A549 (cell line): Measurements from ENCODE around the gene ACBD6. TPM values are rescaled to one million over a fixed set of nuclear protein-coding genes. Genes with fewer than 3 reads are reported as not detected.

Source experiments
- ATAC-seq, 2 experiments: fragments of 200-7000 bp in 1 of 2; fragments of >200 bp in 1 of 2; cut with Nextera tagmentation in 1 of 2; cut with Tn5 transposase in 1 of 2; 3 replicates each; pipeline versions ENCODE4 v1.8.0 to v1.9.1; 2018 to 2020; ENCODE audit warnings: mild to moderate bottlenecking in 1 of 2, moderate library complexity in 1 of 2
- CTCF ChIA-PET: fragments of 300-600 bp; sonication (Branson Sonifier 250); formaldehyde crosslinking; extraction: SDS; loops from one replicate; lab custom pipeline; 2021; ENCODE audit warnings: antibody characterized with exemption, inconsistent platforms; lab: Yijun Ruan, JAX
- POLR2A ChIA-PET: fragments of 350-600 bp; formaldehyde crosslinking; extraction: SDS; loops from one replicate; lab custom pipeline; 2021; ENCODE audit warnings: antibody characterized with exemption, inconsistent platforms; lab: Yijun Ruan, JAX
- DNase-seq, 2 experiments: peaks; one replicate each; pipeline versions ENCODE4 v3.0.0 to v3.0.0-alpha.2; 2011 to 2016; ENCODE audit warnings: low read depth in 1 of 2, low spot score in 1 of 2
- FAIRE-seq: peaks from 2 replicates; lab custom pipeline; 2011; peaks lifted over from hg19 to GRCh38; lab: Jason Lieb, UNC
- H3K27ac ChIP-seq, 2 experiments: fragments of >200 bp; sonication (Bioruptor Twin); formaldehyde crosslinking; 3 replicates each; pipeline ENCODE4 v1.5.1; 2016 to 2017
- H3K4me1 ChIP-seq: fragments of >200 bp; sonication (Bioruptor Twin); formaldehyde crosslinking; 3 replicates; pipeline ENCODE4 v1.6.1; 2016
- H3K4me2 ChIP-seq: fragments of >200 bp; sonication (Bioruptor Twin); formaldehyde crosslinking; 3 replicates; pipeline ENCODE4 v1.6.1; 2016
- H3K4me3 ChIP-seq: fragments of >200 bp; sonication (Bioruptor Twin); formaldehyde crosslinking; 3 replicates; pipeline ENCODE4 v1.5.1; 2016
- H3K9me3 ChIP-seq: fragments of >200 bp; sonication (Bioruptor Twin); formaldehyde crosslinking; 3 replicates; pipeline ENCODE4 v1.6.1; 2016
- BCL3 ChIP-seq: fragments of >200 bp; sonication (Bioruptor Twin); formaldehyde crosslinking; IDR thresholded peaks from 3 replicates; pipeline ENCODE4 v1.6.1; 2016
- CBX2 ChIP-seq: fragments of 200-600 bp; sonication (generic); IDR thresholded peaks from 2 replicates; pipeline ENCODE4 v1.6.1; 2016; ENCODE audit warnings: low read depth, mild to moderate bottlenecking, borderline replicate concordance
- CBX8 ChIP-seq: fragments of 200-600 bp; sonication (generic); IDR thresholded peaks from 2 replicates; pipeline ENCODE4 v1.6.1; 2016
- CEBPB ChIP-seq, 2 experiments: fragments of >200 bp in 1 of 2; sonication (Bioruptor Twin) in 1 of 2; formaldehyde crosslinking in 1 of 2; IDR thresholded peaks; 2 replicates each; pipeline ENCODE4 v1.6.1; 2012 to 2016
- CHD2 ChIP-seq: fragments of 150-350 bp; IDR thresholded peaks from 2 replicates; pipeline ENCODE4 v1.6.1; 2014; ENCODE audit warnings: low read length; ENCODE audit not compliant: partially characterized antibody
- E2F6 ChIP-seq: IDR thresholded peaks from 2 replicates; pipeline ENCODE4 v1.6.1; 2012; ENCODE audit warnings: low read depth, borderline replicate concordance
- EHMT2 ChIP-seq: fragments of 200-600 bp; sonication (generic); IDR thresholded peaks from 2 replicates; pipeline ENCODE4 v1.6.1; 2016; ENCODE audit warnings: antibody characterized with exemption, low read depth, mild to moderate bottlenecking, moderate library complexity
- ELK1 ChIP-seq: fragments of 150-350 bp; IDR thresholded peaks from 2 replicates; pipeline ENCODE4 v1.6.1; 2014; ENCODE audit warnings: low read depth, mild to moderate bottlenecking, low read length
- EP300 ChIP-seq, 2 experiments: fragments of >200 bp; sonication (Bioruptor Twin); formaldehyde crosslinking; IDR thresholded peaks; 2 replicates in 1 of 2; 3 replicates in 1 of 2; pipeline ENCODE4 v1.6.1; 2016 to 2017
- ESRRA ChIP-seq: fragments of 150-350 bp; IDR thresholded peaks from 2 replicates; pipeline ENCODE4 v1.6.1; 2014; ENCODE audit warnings: mild to moderate bottlenecking, low read length, borderline replicate concordance
- FOSB ChIP-seq: fragments of 250-450 bp; sonication (Bioruptor Pico); IDR thresholded peaks from 2 replicates; pipeline ENCODE4 v1.5.0; 2020; ENCODE audit warnings: mild to moderate bottlenecking, moderate library complexity
- FOXS1 ChIP-seq: fragments of 250-450 bp; sonication (Bioruptor Pico); IDR thresholded peaks from 2 replicates; pipeline ENCODE4 v1.5.0; 2020; ENCODE audit warnings: mild to moderate bottlenecking, moderate library complexity
- HDAC2 ChIP-seq: fragments of 200-600 bp; sonication (generic); IDR thresholded peaks from 2 replicates; pipeline ENCODE4 v1.6.1; 2016
- HES2 ChIP-seq: fragments of >200 bp; sonication (Bioruptor Twin); formaldehyde crosslinking; IDR thresholded peaks from 2 replicates; pipeline ENCODE4 v1.6.1; 2016
- KDM5A ChIP-seq: fragments of 200-600 bp; sonication (generic); IDR thresholded peaks from 2 replicates; pipeline ENCODE4 v1.6.1; 2016; ENCODE audit warnings: antibody characterized with exemption, mild to moderate bottlenecking
- NPAS2 ChIP-seq: fragments of 250-450 bp; sonication (Bioruptor Pico); IDR thresholded peaks from 2 replicates; pipeline ENCODE4 v1.8.0; 2022; ENCODE audit warnings: mild to moderate bottlenecking, moderate library complexity, borderline replicate concordance
- NR3C1 ChIP-seq: fragments of >200 bp; sonication (Bioruptor Twin); formaldehyde crosslinking; IDR thresholded peaks from 3 replicates; pipeline ENCODE4 v1.6.1; 2017
- PBX3 ChIP-seq: IDR thresholded peaks from 2 replicates; pipeline ENCODE4 v1.6.1; 2012
- PHF8 ChIP-seq: fragments of 200-600 bp; sonication (generic); IDR thresholded peaks from 2 replicates; pipeline ENCODE4 v1.6.1; 2016; ENCODE audit warnings: low read depth, mild to moderate bottlenecking, antibody characterized with exemption, moderate library complexity, borderline replicate concordance
- POLR2A ChIP-seq: IDR thresholded peaks from 2 replicates; pipeline ENCODE4 v1.6.1; 2012; ENCODE audit warnings: mild to moderate bottlenecking, low read length
- POLR2AphosphoS2 ChIP-seq: conservative IDR thresholded peaks from 2 replicates; pipeline ENCODE4 v1.6.1; 2012; ENCODE audit warnings: low read length, improper control_type of control experiment, inconsistent platforms
- TP53 ChIP-seq: fragments of 250-450 bp; sonication (Bioruptor Pico); IDR thresholded peaks from 2 replicates; pipeline ENCODE4 v1.5.0; 2021; ENCODE audit warnings: mild to moderate bottlenecking, moderate library complexity
- USF2 ChIP-seq: fragments of 450-650 bp; IDR thresholded peaks from 2 replicates; pipeline ENCODE4 v1.6.1; 2014; ENCODE audit warnings: antibody characterized with exemption
- ZC3H11A ChIP-seq: fragments of 450-650 bp; IDR thresholded peaks from 2 replicates; pipeline ENCODE4 v1.6.1; 2014; ENCODE audit warnings: antibody characterized with exemption, mild to moderate bottlenecking
- ZNF302 ChIP-seq: fragments of 250-450 bp; sonication (Bioruptor Pico); IDR thresholded peaks from 2 replicates; pipeline ENCODE4 v1.9.0; 2021; ENCODE audit warnings: inconsistent platforms, mild to moderate bottlenecking, moderate library complexity
- WGBS: methylation state at CpG from one replicate; pipeline ENCODE4 v1.1.6; 2017; ENCODE audit errors: missing lambda C conversion rate; 5-methylcytosine and 5-hydroxymethylcytosine counted together
- polyA plus RNA-seq, 4 experiments: library from polyadenylated mRNA; depleted of rRNA in 3 of 4; stranded (reverse); fragments of >200 nt; fragmentation: RNase III in 1 of 4; extraction: RNeasy Plus Mini Kit Qiagen cat#74134 plus additional on column Dnase treatment in 1 of 4; gene quantifications; 2 replicates in 3 of 4; 3 replicates in 1 of 4; pipeline ENCODE4 v1.2.3, GENCODE V29; 2011 to 2017

ACBD6 gene
- polyA plus RNA-seq, 2 of the 4 experiments (the other 2 are of a cell fraction), result 61.4 to 91.3 TPM

GRCh38 chr1:180255536-180256340, 246.6 kb downstream of the ACBD6 start:
- ChIA-PET POLR2A (no interaction called here), CTCF (interaction anchor here (11.1 kb wide), 1 partner anchor 224 kb away, joined by 102 read pairs; no protein-coding TSS in a partner anchor)
- H3K4me1 ChIP-seq, result no peaks in the 10 kb centered on the region
- TF ChIP-seq E2F6 (no peak), ZNF302 (CRISPR knock-in tag) (no peak), ZC3H11A (no peak), CBX2 (no peak), KDM5A (no peak), USF2 (no peak), HDAC2 (no peak), FOSB (CRISPR knock-in tag) (no peak), TP53 (no peak), HES2 (no peak), EHMT2 (no peak), POLR2AphosphoS2 (no peak), BCL3 (no peak), ESRRA (no peak), NPAS2 (no peak), EP300 (IDR thresholded peaks at IDR 0.05) (no peak), PBX3 (no peak), CBX8 (no peak)
- TF ChIP-seq, all 56 proteins: peak for 0
- DNase-seq (no peak), ATAC-seq (no peak), FAIRE-seq (no peak)
- WGBS, result 80% methylated on average over 18 of the region's 18 CpGs
- no peaks in the 10 kb centered on the region for H3K9me3 ChIP-seq
- H3K27ac ChIP-seq, result no peak overlapping the region
- no peak overlapping the region for H3K4me2 ChIP-seq
- no peak overlapping the region for H3K4me3 ChIP-seq

- no peak for ATAC-seq
- WGBS, result 93% methylated on average over 11 of the region's 11 CpGs
- H3K9me3 ChIP-seq, result no peaks in the 10 kb centered on the region
- CTCF ChIA-PET, result interaction anchor here (1.4 to 11.1 kb wide), 4 partner anchors 22 to 225 kb away, joined by 3 to 102 read pairs (median 20); partner anchors contain the start of gene LHX4
- TF ChIP-seq EHMT2 (no peak), NR3C1 (no peak), ELK1 (no peak), POLR2A (no peak), CEBPB (IDR thresholded peaks at IDR 0.05) (no peak), PHF8 (no peak), CHD2 (no peak), CBX8 (no peak), FOXS1 (CRISPR knock-in tag) (no peak)
- TF ChIP-seq, all 56 proteins: peak for 0
- FAIRE-seq (no peak), DNase-seq (no peak)
- POLR2A ChIA-PET, result no interaction called here
- Histone ChIP-seq H3K4me2 (no peak overlapping the region), H3K4me1 (no peaks in the 10 kb centered on the region), H3K27ac (no peak overlapping the region), H3K4me3 (no peak overlapping the region)
Measured at GRCh38 chr1:180254854-180255253, 247.5 kb downstream of the ACBD6 start.
